OCI-LY1 (cell line): ENCODE results near the gene ETDC.
"Not testable (repeated sequence)": the region's sequence is repeated elsewhere in the genome, so short reads cannot be mapped to it uniquely, and the experiment has no call there.

Experiments
- CTCF ChIP-seq: fragments of 200-600 bp; sonication (generic), shearing (Covaris generic); IDR thresholded peaks from 2 replicates; pipeline ENCODE4 v1.5.1; 2017; ENCODE audit warnings: mild to moderate bottlenecking, antibody characterized with exemption, low read length, moderate library complexity, mixed read lengths
- EZH2 ChIP-seq: fragments of 200-600 bp; sonication (generic), shearing (Covaris generic); IDR thresholded peaks from 2 replicates; pipeline ENCODE4 v1.8.0; 2017; ENCODE audit warnings: borderline replicate concordance, mixed run types, mild to moderate bottlenecking, antibody characterized with exemption, low read length, moderate library complexity, mixed read lengths

- TF ChIP-seq CTCF, EZH2: not testable (repeated sequence)
Measured at GRCh38 chrX:135260976-135261375, 48.3 kb upstream of the ETDC start.
